Panc1 (cell line): Measurements from ENCODE around the gene MAT2A. TPM values are rescaled to one million over a fixed set of nuclear protein-coding genes. Genes with fewer than 3 reads are reported as not detected.

Experiments used
- ATAC-seq: fragments of 200-7000 bp; cut with Tn5 transposase; 2 replicates; pipeline ENCODE4 v1.9.1; 2020; ENCODE audit warnings: mild to moderate bottlenecking, moderate library complexity
- BruUV-seq: library from RNA; stranded (reverse); fragments of 400-500 nt; replicated peaks from 2 replicates; lab custom pipeline; 2021; lab: Mats Ljungman, UMichigan
- CTCF ChIA-PET: fragments of 300-600 bp; sonication (Branson Sonifier 250); formaldehyde crosslinking; loops from one replicate; lab custom pipeline; 2022; ENCODE audit warnings: antibody characterized with exemption; lab: Charles Lee
- POLR2A ChIA-PET: fragments of 300-600 bp; sonication (Branson Sonifier 250); formaldehyde crosslinking; loops from one replicate; lab custom pipeline; 2022; ENCODE audit warnings: antibody characterized with exemption; lab: Charles Lee
- DNase-seq: peaks from one replicate; pipeline ENCODE4 v3.0.0-alpha.2; 2010; ENCODE audit warnings: low read depth, low spot score
- H3K27ac ChIP-seq: 2 replicates; pipeline ENCODE4 v1.5.1; 2011; ENCODE audit warnings: mild to moderate bottlenecking, low read length, inconsistent platforms
- H3K27me3 ChIP-seq: fragments of 200-500 bp; sonication (Bioruptor generic); 2 replicates; pipeline ENCODE4 v1.6.0; 2014; ENCODE audit warnings: low read length, inconsistent platforms; ENCODE audit not compliant: control insufficient read depth, insufficient read depth
- H3K36me3 ChIP-seq: fragments of 200-500 bp; sonication (Bioruptor generic); 2 replicates; pipeline ENCODE4 v1.5.1; 2014; ENCODE audit warnings: inconsistent platforms, mild to moderate bottlenecking, low read length, moderate library complexity; ENCODE audit not compliant: control insufficient read depth, insufficient read depth
- H3K4me1 ChIP-seq: 2 replicates; pipeline ENCODE4 v1.5.1; 2011; ENCODE audit warnings: inconsistent platforms, mild to moderate bottlenecking, low read length, moderate library complexity; ENCODE audit not compliant: control insufficient read depth, insufficient read depth
- H3K4me3 ChIP-seq, 2 experiments: 2 replicates each; pipeline ENCODE4 v1.5.1; 2011 to 2012; ENCODE audit warnings: low read depth in 2 of 2, low read length in 2 of 2, mild to moderate bottlenecking in 2 of 2, inconsistent platforms in 1 of 2, moderate library complexity in 1 of 2
- H3K9me3 ChIP-seq: fragments of 200-500 bp; sonication (Bioruptor generic); 2 replicates; pipeline ENCODE4 v1.5.1; 2014; ENCODE audit warnings: low read depth, mild to moderate bottlenecking, inconsistent platforms, low read length, moderate library complexity; ENCODE audit not compliant: control insufficient read depth, insufficient read depth
- CTCF ChIP-seq: fragments of 450-650 bp; IDR thresholded peaks from 2 replicates; pipeline ENCODE4 v1.5.1; 2017; ENCODE audit warnings: mild to moderate bottlenecking
- POLR2AphosphoS5 ChIP-seq: IDR thresholded peaks from 2 replicates; pipeline ENCODE4 v1.6.1; 2012; ENCODE audit warnings: mild to moderate bottlenecking, low read depth, low read length, moderate library complexity
- SIN3A ChIP-seq: IDR thresholded peaks from 2 replicates; pipeline ENCODE4 v1.6.1; 2012; ENCODE audit warnings: low read depth, mild to moderate bottlenecking, low read length, moderate library complexity, borderline replicate concordance; ENCODE audit not compliant: insufficient read depth
- TCF7L2 ChIP-seq: IDR thresholded peaks from 2 replicates; pipeline ENCODE4 v1.6.1; 2011; ENCODE audit warnings: mild to moderate bottlenecking, low read depth, low read length, inconsistent platforms
- in situ Hi-C: cut with HindIII; loops from 2 replicates; pipeline ENCODE4 v1.10.0; 2016; ENCODE audit warnings: low sequenced_read_pairs, low pct_unique_long_range_greater_than_20kb
- intact Hi-C: fragments of 100-400 bp; cut with micrococcal nuclease; formaldehyde crosslinking; loops from one replicate; pipeline ENCODE4 v1.10.0; 2022; ENCODE audit not compliant: unreplicated experiment
- total RNA-seq: library from RNA; stranded (reverse); gene quantifications from one replicate; pipeline ENCODE4 v1.2.1, GENCODE V29; 2021; ENCODE audit not compliant: unreplicated experiment
- TF ChIP-seq, protein P1 (sequence below), 2 experiments: IDR thresholded peaks; 2 replicates each; pipeline ENCODE4 v1.6.1; 2011 to 2012; ENCODE audit warnings: low read depth in 2 of 2, control low read depth in 1 of 2, low read length in 1 of 2, mild to moderate bottlenecking in 1 of 2, moderate library complexity in 1 of 2; ENCODE audit not compliant: insufficient read depth in 1 of 2

MAT2A gene
- total RNA-seq, 1 experiment from 2014 or later, result 547 TPM

DNA sequence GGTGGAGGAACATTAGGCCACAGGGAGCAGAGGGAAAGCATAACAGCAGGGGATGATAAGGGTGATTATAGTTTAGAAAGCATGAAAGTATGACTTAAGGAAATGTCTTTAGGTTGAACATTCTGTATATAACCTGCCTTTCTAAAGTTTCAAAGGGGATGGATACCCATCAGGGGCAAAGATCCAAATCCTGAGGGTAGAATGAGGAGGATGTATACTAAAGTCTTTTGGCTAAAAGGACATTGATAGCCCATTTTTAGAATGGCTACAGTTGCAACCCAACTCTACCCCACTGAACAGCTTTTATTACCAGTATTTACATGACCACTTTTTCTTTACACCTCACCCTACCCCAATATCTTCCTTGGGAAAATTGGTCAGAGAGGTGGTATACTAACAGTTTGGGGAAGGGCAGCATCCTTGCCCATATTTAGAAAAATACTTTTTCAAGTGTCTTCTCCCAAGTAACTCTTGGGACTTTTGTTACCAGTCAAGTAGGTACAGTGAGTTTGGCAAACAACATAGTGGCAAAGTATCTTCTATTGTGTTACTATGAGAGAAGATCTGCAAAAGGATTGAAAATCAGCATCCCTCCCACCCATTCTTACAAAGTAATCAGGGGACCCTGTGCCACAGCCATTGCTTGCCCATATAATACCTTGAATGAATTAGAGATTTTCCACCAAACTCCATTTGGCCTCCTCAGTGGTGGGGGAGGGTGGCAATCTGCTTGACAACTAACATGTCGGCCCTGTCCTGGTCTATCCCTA, 8.3 kb downstream of the MAT2A start:
- Histone ChIP-seq H3K4me3 (no peak overlapping the region), H3K27ac (peak overlapping the region; percentile 100), H3K9me3 (no peaks in the 10 kb centered on the region), H3K27me3 (no peaks in the 10 kb centered on the region), H3K36me3 (peaks cover 21% of the 10 kb centered on the region), H3K4me1 (peaks cover 89% of the 10 kb centered on the region)
- no TSS peak for BruUV-seq
- intact Hi-C loops, result loop anchor here (2.0 kb wide), 1 partner anchor 126 kb away; no protein-coding TSS in a partner anchor
- ATAC-seq (peak; percentile 38), DNase-seq (no peak)
- in situ Hi-C loops, result loop anchor here (25.0 kb wide), 1 partner anchor 135 kb away; the partner anchor contains the start of genes CAPG and SH2D6
- ChIA-PET CTCF (no interaction called here), POLR2A (interaction anchor here (0.5 to 0.6 kb wide), 2 partner anchors 97 to 236 kb away, joined by 3 to 8 read pairs; no protein-coding TSS in a partner anchor)
- TF ChIP-seq POLR2AphosphoS5, result peak; percentile 64
- no peak for TF ChIP-seq CTCF
- TF ChIP-seq SIN3A, result peak; percentile 4; the same call in 1 of the 2 replicates
- TF ChIP-seq, protein P1, sequence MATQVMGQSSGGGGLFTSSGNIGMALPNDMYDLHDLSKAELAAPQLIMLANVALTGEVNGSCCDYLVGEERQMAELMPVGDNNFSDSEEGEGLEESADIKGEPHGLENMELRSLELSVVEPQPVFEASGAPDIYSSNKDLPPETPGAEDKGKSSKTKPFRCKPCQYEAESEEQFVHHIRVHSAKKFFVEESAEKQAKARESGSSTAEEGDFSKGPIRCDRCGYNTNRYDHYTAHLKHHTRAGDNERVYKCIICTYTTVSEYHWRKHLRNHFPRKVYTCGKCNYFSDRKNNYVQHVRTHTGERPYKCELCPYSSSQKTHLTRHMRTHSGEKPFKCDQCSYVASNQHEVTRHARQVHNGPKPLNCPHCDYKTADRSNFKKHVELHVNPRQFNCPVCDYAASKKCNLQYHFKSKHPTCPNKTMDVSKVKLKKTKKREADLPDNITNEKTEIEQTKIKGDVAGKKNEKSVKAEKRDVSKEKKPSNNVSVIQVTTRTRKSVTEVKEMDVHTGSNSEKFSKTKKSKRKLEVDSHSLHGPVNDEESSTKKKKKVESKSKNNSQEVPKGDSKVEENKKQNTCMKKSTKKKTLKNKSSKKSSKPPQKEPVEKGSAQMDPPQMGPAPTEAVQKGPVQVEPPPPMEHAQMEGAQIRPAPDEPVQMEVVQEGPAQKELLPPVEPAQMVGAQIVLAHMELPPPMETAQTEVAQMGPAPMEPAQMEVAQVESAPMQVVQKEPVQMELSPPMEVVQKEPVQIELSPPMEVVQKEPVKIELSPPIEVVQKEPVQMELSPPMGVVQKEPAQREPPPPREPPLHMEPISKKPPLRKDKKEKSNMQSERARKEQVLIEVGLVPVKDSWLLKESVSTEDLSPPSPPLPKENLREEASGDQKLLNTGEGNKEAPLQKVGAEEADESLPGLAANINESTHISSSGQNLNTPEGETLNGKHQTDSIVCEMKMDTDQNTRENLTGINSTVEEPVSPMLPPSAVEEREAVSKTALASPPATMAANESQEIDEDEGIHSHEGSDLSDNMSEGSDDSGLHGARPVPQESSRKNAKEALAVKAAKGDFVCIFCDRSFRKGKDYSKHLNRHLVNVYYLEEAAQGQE (IDR thresholded peaks at IDR 0.05; ENCODE audit: insufficient read depth in 1 of 2, low read depth in 2 of 2, low read length in 1 of 2), result no peak
- peak; percentile 51; the same call in 1 of the 2 replicates for TF ChIP-seq TCF7L2

GRCh38 chr2:85547859-85548607, 9.1 kb downstream of the MAT2A start:
- H3K4me1 ChIP-seq, result peaks cover 86% of the 10 kb centered on the region
- in situ Hi-C loops, result loop anchor here (25.0 kb wide), 1 partner anchor 136 kb away; the partner anchor contains the start of genes CAPG and SH2D6
- no peaks in the 10 kb centered on the region for H3K9me3 ChIP-seq
- no peak overlapping the region for H3K4me3 ChIP-seq
- POLR2A ChIA-PET, result interaction anchor here (0.5 to 1.5 kb wide), 8 partner anchors 13 to 403 kb away, joined by 3 to 10 read pairs (median 4); no protein-coding TSS in a partner anchor
- intact Hi-C loops, result loop anchor here (2.0 kb wide), 1 partner anchor 127 kb away; no protein-coding TSS in a partner anchor
- no peaks in the 10 kb centered on the region for H3K27me3 ChIP-seq
- ATAC-seq, result peak; percentile 7
- H3K27ac ChIP-seq, result peak overlapping the region; percentile 100
- TF ChIP-seq, protein P1 (IDR thresholded peaks at IDR 0.05; ENCODE audit: insufficient read depth in 1 of 2, low read depth in 2 of 2, low read length in 1 of 2), result no peak
- TF ChIP-seq POLR2AphosphoS5, result peak; percentile 91
- no peak for TF ChIP-seq TCF7L2
- TF ChIP-seq CTCF, result no peak
- peak; percentile 61; the same call in 1 of the 2 replicates for TF ChIP-seq SIN3A
- peaks cover 16% of the 10 kb centered on the region for H3K36me3 ChIP-seq
- CTCF ChIA-PET, result interaction anchor here (0.7 to 1.0 kb wide), 2 partner anchors 41 to 127 kb away, joined by 3 to 4 read pairs; no protein-coding TSS in a partner anchor
- DNase-seq, result no peak
- BruUV-seq, result no TSS peak
